HG03039 (cell line): ENCODE results near the gene THBS4.
"Not testable (repeated sequence)": the region's sequence is repeated elsewhere in the genome, so short reads cannot be mapped to it uniquely, and the experiment has no call there.

Source experiments
- ATAC-seq: cut with Tn5 transposase; IDR thresholded peaks from one replicate; pipeline ENCODE4 v1.9.1; 2021; ENCODE audit warnings: mild to moderate bottlenecking, moderate library complexity; ENCODE audit not compliant: unreplicated experiment

Gene THBS4

DNA sequence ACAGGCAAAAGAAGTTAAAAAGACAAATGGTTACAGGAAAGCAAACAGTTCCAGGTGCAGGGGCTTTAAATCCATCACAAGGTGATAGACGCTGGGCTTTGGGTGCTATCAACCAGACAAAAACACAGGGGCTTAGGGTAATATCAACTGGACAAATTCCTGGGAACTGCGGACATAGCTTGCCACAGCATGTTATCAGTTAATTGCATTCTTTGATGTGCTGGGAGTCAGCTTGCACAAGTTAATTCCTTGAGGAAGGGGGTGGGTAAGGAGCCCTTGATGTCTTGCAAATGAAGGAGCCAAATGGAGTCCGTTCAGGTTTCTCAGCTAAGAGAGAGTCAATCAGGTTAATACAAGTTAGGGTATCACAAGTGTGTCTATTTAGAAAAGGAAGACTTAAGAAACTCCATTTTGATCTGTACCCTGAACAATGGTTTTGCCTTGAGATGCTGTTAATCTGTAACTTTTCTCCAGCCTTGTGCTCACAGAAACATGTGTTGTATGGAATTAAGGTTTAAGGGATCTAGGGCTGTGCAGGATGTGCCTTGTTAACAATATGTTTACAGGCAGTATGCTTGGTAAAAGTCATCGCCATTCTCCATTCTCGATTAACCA lies 76.3 kb downstream of the THBS4 start:
- not testable (repeated sequence) for ATAC-seq

DNA sequence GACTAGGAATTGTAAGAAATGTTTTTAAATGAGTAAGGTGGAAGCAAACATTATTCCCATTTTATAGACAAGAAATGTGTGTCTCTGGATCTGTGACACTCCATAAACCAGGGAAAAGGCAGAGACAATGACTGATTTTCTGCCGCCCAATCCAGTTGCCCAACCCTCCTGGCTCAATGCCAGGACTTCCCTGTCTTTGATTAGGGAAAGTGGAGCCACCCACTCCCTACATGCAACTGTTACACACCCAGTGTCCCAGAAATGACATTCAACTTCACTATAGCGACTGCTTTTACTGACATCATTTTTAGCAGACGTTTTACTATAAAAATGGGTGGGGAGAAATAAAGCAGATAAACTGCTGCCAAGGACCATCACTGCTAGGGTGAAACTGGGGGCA lies 79.7 kb downstream of the THBS4 start:
- ATAC-seq: no peak

DNA sequence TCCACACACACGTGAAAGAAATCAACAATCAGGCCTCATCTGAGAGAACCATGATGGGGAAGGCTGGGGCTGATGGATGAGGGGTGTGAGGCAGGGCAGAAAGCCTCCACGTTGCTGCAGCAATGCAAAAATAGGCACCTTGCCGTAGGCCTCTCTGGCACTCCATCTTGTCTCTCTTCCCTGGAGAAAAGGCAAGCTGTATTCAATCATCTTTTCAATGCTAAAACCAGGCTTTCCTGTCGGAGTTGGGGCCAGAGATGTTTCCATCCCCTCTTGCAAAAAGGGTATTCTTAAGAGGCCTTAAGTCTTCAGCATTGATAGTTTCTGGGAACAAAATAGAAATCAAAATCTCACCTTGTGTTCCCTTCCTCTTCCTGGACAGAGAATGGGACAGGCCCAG lies 80.9 kb downstream of the THBS4 start:
- ATAC-seq: no peak

DNA sequence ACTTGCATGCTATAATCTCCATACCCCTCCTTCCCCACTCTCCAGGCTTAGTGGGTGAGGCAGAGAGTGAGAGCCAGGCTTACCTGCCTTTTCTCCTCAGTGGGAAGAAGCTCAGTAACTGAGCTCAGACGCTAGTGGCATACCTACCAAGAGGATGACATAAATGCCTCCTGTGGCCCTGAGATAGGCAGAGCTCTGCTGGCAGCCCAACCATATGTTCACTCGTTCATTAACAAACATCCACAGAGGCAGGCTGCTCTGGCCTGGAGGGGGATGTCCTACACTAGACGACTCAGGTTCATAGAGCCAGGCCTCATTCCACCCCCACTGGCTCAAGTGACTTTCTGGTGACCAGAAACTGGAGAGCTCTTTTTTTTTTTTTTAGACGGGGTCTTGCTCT lies 81.3 kb downstream of the THBS4 start:
- ATAC-seq: no peak

DNA sequence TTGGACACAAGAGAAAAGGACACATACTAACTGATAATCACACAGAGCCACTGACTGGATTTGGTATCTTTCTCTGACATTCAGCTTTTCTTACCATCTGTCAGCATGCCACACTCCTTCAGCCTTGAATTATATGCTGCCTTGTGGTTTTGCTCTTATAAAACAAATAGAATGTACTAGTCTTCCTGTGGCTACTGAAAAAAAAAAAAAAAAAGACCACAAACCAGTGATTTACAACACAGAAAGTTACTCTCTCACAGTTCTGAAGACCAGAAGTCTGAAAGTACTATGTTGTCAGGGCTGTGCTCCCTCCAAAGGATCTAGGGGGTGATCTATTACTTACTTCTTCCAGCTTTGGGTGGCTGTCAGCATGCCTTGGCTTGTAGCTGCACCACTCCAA lies 82.3 kb downstream of the THBS4 start:
- no peak for ATAC-seq

DNA sequence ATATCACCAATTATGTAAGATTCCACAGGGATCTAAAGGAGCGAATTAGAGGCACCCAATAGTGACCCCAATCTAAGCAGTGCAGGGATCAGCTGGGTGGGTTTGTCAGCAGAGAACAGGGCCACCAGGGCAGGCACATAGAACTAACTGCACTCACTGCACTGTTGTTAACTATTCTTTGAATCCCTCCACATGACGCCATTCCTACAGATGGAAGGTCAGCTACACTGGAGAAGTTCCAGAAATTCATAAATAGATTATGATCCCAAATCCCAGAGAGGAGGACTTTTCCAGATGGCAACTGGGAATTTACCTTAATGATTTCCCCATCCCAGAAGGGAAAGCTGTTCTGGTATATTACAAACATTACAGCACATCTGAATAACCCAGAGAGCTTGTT lies 84.2 kb downstream of the THBS4 start:
- no peak for ATAC-seq

DNA sequence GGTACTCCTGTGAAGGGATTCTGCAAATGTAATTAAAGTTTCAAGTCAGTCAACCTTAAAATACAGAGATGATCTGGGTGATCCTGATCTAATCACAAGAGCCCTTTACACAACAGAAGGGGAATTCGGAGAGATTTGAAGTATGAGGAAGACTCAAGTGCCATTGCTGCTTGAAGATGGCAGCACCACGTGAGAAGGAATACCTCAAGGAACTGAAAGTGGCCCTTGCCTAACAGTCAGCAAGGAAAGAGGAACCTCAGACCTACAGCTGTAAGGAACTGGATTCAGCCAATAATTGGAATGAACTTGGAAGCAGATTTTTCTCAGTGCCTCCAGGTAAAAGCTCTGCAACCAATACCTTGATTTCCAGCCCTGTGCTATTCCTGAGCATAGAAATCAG lies 87.4 kb downstream of the THBS4 start:
- no peak for ATAC-seq

DNA sequence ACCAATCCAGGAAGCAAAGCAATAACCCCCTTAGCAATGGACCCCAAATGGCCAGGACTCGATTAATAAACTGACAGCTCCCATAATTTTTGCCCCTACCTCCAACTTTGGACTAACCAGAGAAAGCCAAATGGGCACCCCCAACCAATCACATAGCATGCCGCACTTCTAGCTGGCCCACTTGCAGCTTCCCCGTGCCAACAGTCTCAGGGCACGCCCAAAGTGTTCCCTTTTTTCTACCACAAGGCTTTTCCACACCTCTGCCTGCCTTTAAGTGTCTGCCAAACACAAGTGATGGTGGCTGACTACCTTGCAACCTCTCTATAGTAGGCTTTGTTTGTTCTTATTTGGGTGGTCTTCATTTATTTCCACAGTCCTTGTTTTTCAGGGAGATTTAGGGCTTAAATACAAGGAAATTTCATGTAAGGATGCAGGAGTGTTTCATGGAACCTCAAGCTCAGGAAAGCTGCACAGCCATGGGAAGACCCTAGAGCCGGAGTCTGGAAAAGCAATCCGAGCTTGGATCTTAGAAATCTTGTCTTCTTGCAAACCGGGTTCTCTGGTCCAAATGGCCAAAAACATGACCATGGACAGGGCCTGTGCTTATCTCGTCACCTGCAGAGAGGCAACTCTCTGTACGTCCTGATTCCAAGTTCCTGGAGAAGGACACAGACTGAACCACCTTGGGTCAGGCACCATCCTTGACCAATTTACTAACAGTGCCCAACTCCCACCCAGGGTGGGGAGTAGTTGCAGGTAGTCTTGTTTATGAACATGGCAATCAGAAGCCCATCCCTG lies 89.2 kb downstream of the THBS4 start:
- no peak for ATAC-seq

DNA sequence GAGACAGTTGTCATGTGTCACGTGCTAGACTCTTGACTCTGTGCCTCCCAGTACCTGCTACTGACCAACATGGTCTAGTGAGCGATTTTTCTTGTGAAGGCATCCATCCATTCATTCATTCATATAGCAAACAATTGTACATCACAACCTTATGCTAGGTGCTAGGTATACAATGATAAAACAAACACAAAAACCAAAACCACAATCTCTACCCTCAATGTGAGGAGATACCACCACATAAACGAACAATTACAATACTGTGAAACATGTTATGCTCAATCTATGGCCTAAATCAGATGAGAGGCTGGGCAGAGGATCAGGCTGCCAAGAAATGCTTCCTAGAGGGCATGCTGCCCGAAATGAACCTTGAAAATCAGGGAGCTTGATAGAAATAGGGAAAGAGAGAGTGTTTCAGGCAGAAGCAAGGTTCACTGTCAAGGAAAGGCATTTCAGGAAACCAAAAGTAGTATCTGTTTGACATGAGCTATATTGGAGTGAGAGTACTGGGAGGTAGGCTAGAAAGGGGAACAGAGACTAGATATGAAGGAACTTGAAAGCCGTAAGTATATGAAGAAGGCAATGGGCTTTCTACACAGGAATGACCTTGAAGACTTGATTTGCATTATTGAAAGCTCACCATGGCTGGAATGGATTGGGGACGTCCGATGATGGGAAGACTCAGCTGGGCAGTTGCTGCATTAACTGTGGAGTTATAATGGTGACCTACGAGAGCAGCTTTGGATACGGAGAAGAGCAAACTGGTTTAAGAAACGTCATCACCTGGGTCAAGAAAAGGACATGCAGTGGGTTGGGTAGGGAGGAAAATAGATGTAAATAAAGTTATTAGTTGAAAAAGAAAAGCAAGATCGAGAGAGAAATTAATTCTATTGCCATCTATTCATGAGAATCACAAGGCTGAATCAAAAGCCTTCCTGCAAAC lies 90.1 kb downstream of the THBS4 start:
- ATAC-seq: peak; percentile 76

DNA sequence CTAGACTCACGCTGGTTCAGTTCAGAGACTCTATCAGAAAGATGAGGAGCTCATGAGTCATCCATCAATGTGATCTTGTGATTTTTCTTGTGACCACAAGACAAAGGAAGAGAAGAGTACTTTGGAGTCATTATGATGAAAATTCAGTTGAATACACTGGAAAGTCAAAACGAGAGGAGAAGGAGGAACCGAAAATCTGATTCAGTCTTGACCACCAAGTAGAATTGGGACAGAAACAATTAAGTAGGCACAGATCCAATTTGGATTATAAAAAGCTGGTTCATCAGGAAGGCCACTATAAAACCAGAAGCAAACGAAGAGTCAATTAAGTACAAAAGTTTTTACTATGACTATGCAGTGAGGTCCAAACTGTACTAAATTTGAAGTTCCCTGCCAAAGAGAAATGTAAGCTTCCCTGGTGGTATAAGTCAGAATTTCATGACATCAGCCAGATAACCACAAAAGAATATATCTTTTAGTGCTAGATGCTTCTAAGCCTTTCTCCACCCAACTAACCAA lies 90.9 kb downstream of the THBS4 start:
- ATAC-seq: peak; percentile 45

DNA sequence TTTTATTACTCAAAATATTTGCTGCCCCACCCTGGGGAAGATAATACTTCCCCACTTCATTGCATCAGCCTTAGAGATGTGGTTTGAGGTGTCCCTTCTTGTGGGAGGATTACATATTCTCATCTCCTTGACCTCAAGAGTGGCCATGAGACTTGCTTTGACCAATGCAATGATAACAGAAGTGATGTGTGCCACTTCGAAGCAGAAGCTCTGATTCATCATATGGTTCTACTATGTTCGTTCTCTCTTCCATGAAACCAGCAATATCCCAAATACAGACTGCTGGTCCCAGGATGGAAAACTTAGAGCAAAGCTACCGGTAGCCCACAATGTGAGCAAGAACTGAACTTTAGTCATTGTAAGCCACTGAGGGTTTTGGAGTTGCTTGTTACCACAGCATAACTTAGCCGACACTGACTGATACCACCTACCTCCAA lies 92.0 kb downstream of the THBS4 start:
- no peak for ATAC-seq

DNA sequence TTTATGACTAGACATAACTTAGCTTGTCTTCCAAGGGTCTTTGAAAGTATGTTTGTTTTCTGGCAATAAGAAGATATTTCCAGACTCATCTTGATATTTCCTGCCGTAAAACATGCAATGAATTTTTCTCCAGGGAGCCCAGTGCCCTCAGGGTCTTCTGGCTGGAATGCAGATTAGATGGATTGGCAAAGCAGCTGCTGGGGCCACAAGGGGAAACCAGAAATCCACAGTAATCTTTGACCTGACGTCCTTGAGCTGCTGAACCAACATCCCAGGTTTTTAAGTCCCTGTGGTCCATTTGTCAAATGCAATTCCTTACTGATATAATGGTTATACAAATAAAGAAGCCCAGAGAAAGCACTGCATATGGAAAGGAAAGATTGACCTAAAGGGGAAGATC lies 93.0 kb downstream of the THBS4 start:
- ATAC-seq: no peak

DNA sequence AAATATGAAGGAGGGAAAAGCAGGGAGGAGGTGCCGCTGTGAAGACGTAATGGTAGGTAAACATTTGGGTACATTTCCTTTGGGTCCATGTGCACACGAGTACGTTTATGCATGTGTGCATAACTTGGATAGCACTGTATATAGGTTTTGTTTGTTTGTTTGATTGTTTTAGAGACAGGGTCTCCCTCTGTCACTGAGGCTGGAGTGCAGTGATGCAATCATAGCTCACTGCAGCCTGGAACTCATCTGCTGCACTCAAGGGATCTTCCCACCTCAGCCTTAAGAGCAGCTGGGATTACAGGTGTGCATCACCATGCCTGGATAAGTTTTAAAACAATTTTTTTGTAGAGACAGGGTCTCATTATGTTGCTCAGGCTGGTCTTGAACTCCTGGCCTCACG lies 94.0 kb downstream of the THBS4 start:
- no peak for ATAC-seq
